8988T (cell line): Measurements from ENCODE around the gene AAR2.

Experiments used
- DNase-seq: peaks from one replicate; pipeline ENCODE4 v3.0.0; 2011

The AAR2 gene

GRCh38 chr20:36281785-36282380 lies 45.6 kb downstream of the AAR2 start:
- DNase-seq = no peak

- DNase-seq = no peak
Measured at GRCh38 chr20:36284751-36285150, 48.5 kb downstream of the AAR2 start.

GRCh38 chr20:36285746-36286447 lies 49.6 kb downstream of the AAR2 start:
- DNase-seq = no peak

- DNase-seq = no peak
Measured at GRCh38 chr20:36297656-36298055, 61.4 kb downstream of the AAR2 start.

GRCh38 chr20:36298061-36298460 lies 61.8 kb downstream of the AAR2 start:
- no peak for DNase-seq

GRCh38 chr20:36298795-36299339 lies 62.6 kb downstream of the AAR2 start:
- no peak for DNase-seq

GRCh38 chr20:36299459-36299858 lies 63.2 kb downstream of the AAR2 start:
- no peak for DNase-seq

- DNase-seq = no peak
Measured at GRCh38 chr20:36301359-36302119, 65.3 kb downstream of the AAR2 start.

- no peak for DNase-seq
Measured at GRCh38 chr20:36303020-36303595, 66.8 kb downstream of the AAR2 start.

- DNase-seq = no peak
Measured at GRCh38 chr20:36303831-36304230, 67.6 kb downstream of the AAR2 start.

- DNase-seq = no peak
Measured at GRCh38 chr20:36304786-36305495, 68.7 kb downstream of the AAR2 start.

- DNase-seq = no peak
Measured at GRCh38 chr20:36305602-36306551, 69.6 kb downstream of the AAR2 start, which contains the start of gene DLGAP4. DLGAP4 (plus strand) TSS chr20:36306339; CDS start chr20:36431718, 125,379 bp downstream.
